ENCODE results near the gene CYB561D2. TPM values are rescaled to one million over a fixed set of nuclear protein-coding genes. Genes with fewer than 3 reads are reported as not detected.

Gene CYB561D2
- total and polyA plus RNA-seq, 10 of the 15 experiments (the other 5 are each of a cell fraction or from before 2014, with no cell fraction given), result 7.6 to 39.2 (median 18.8) TPM

- intact Hi-C loops (cut with micrococcal nuclease; ENCODE audit: unreplicated experiment), result no loop called here
- TF ChIP-seq ZNF384 (IDR thresholded peaks at IDR 0.05; ENCODE audit: borderline replicate concordance, low read depth, low read length) (no peak), RUNX3 (IDR thresholded peaks at IDR 0.05; ENCODE audit: low read length) (no peak), ASH2L (IDR thresholded peaks at IDR 0.05; ENCODE audit: borderline replicate concordance, low read depth) (no peak), CUX1 (IDR thresholded peaks at IDR 0.05; ENCODE audit: insufficient replicate concordance, low read depth, low read length) (no peak), SMC3 (IDR thresholded peaks at IDR 0.05; ENCODE audit: borderline replicate concordance, low read length) (no peak), ATF2 (IDR thresholded peaks at IDR 0.05; ENCODE audit: low read length) (no peak)
- ATAC-seq (no peak), DNase-seq (ENCODE audit: low read depth, low spot score) (no peak), FAIRE-seq (no peak)
- BruUV-seq (replicated peaks), result no TSS peak
- Histone ChIP-seq H3K9me3 (replicated peaks; ENCODE audit: control insufficient read depth, insufficient read depth, low read length) (no peaks in the 10 kb centered on the region), H3K4me1 (ENCODE audit: control insufficient read depth, insufficient read depth, low read length) (no peaks in the 10 kb centered on the region), H3K27ac (ENCODE audit: control insufficient read depth, insufficient read depth) (no peak overlapping the region), H4K20me1 (ENCODE audit: control insufficient read depth, insufficient read depth) (no peaks in the 10 kb centered on the region), H3K9ac (ENCODE audit: control insufficient read depth, insufficient read depth, low read length) (no peak overlapping the region), H3K4me3 (no peak overlapping the region), H3K36me3 (ENCODE audit: control insufficient read depth in 2 of 2, insufficient read depth in 2 of 2, low read length in 1 of 2) (no peaks in the 10 kb centered on the region), H3K4me2 (ENCODE audit: control insufficient read depth, insufficient read depth) (no peak overlapping the region), H3K79me2 (ENCODE audit: control insufficient read depth, insufficient read depth, low read length) (no peaks in the 10 kb centered on the region), H2AFZ (ENCODE audit: control insufficient read depth, low read depth, low read length) (no peak overlapping the region), H3K27me3 (replicated peaks in 1 of 2; ENCODE audit: control insufficient read depth in 2 of 2, insufficient read depth in 2 of 2, low read length in 1 of 2) (no peaks in the 10 kb centered on the region; a peak in 3 of 4 replicates)
- in situ Hi-C loops (cut with MboI), result no loop called here
- ChIA-PET POLR2A (no interaction called here), RAD21 (ENCODE audit: unreplicated experiment) (no interaction called here), CTCF (no interaction called here), SMC1A (ENCODE audit: uncharacterized antibody, unreplicated experiment) (no interaction called here)
- 51% methylated on average over 10 of the region's 10 CpGs for WGBS (ENCODE audit: insufficient coverage, insufficient replicate concordance, low lambda C conversion rate, missing lambda C conversion rate)
Observed at GRCh38 chr3:50396502-50396901, 45.8 kb downstream of the CYB561D2 start.

Measured in GM12878 (cell line).